Activated CD4-positive, alpha-beta T cell treated with anti-CD3 and anti-CD28 coated beads for 36 hours (primary cell): ENCODE results near the gene DHX57. TPM values are rescaled to one million over a fixed set of nuclear protein-coding genes. Genes with fewer than 3 reads are reported as not detected.
"Not testable (repeated sequence)": the region's sequence is repeated elsewhere in the genome, so short reads cannot be mapped to it uniquely, and the experiment has no call there.

ENCODE experiments used
- ATAC-seq: fragments of 200-7000 bp; cut with Tn5 transposase; one replicate; pipeline ENCODE4 v1.10.0; 2021; ENCODE audit warnings: mild to moderate bottlenecking, moderate library complexity
- CTCF ChIA-PET: fragments of 350-600 bp; sonication (Branson Sonifier 250); formaldehyde crosslinking; loops from one replicate; lab custom pipeline; 2021; ENCODE audit warnings: antibody characterized with exemption; lab: Charles Lee
- POLR2A ChIA-PET: fragments of 350-600 bp; sonication (Branson Sonifier 250); formaldehyde crosslinking; loops from one replicate; lab custom pipeline; 2021; ENCODE audit warnings: antibody characterized with exemption, inconsistent platforms; lab: Charles Lee
- DNase-seq: peaks from one replicate; pipeline ENCODE4 v3.0.0-alpha.2; 2020
- H3K27ac Mint-ChIP-seq: one replicate; pipeline ENCODE4 v1.8.0; 2021; ENCODE audit warnings: mixed read lengths
- H3K27me3 Mint-ChIP-seq: one replicate; pipeline ENCODE4 v1.8.0; 2021; ENCODE audit warnings: mixed read lengths
- H3K36me3 Mint-ChIP-seq: one replicate; pipeline ENCODE4 v1.8.0; 2021; ENCODE audit warnings: low read depth, mixed read lengths
- H3K4me1 Mint-ChIP-seq: one replicate; pipeline ENCODE4 v1.8.0; 2021; ENCODE audit warnings: mixed read lengths
- H3K4me3 Mint-ChIP-seq: one replicate; pipeline ENCODE4 v1.8.0; 2021; ENCODE audit warnings: mild to moderate bottlenecking, moderate library complexity, mixed read lengths
- H3K9me3 Mint-ChIP-seq: one replicate; pipeline ENCODE4 v1.8.0; 2021; ENCODE audit warnings: low read depth, mixed read lengths
- intact Hi-C, 2 experiments: fragments of 100-400 bp; cut with DNase I in 1 of 2; cut with micrococcal nuclease in 1 of 2; formaldehyde crosslinking; loops; one replicate each; pipeline versions ENCODE4 v1.14.2 to v1.15.1; 2022 to 2024; cut with DNase I, micrococcal nuclease
- total RNA-seq, 2 experiments: library from RNA; stranded (reverse); gene quantifications; one replicate each; pipeline ENCODE4 v1.2.3, GENCODE V29; 2021

DHX57 gene
- total RNA-seq, 2 experiments from 2014 or later: 14.0 to 20.3 TPM

DNA sequence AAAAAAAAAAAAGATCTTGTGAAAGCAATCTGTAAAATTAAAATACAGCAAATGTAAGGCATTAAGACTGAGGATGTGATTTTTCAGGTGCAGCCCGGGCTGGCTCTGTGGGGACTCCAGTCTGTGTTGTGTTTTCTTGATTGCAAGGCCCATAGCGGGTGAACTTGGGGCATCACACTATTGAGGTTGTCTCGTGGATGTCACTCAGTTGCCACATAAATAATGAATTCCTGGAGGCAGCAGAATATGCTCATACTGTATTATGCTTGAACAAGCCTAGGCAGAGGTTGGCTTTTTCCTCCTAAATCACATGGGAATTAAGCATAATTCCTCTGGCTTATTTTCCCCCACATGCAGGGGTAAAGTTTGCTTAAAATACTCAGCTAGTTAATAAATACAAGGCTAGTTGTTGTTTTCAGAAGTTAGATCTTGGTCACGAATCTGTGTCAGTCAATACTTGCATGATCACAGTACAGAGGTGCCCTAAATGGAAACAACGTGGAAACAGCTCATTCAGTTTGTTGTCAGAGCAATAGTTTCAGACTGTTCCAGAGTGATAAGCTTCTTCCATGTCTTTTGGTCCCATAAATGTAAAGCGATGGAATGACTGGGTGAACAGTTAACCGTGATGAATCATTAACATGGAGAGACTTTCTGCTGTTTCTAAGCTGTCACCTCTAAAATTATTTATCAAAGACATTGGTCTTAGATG, 81.3 kb downstream of the DHX57 start:
- no peak overlapping the region for H3K4me3 Mint-ChIP-seq
- H3K27me3 Mint-ChIP-seq: no peaks in the 10 kb centered on the region
- POLR2A ChIA-PET: no interaction called here
- no peaks in the 10 kb centered on the region for H3K4me1 Mint-ChIP-seq
- H3K9me3 Mint-ChIP-seq: no peaks in the 10 kb centered on the region
- ATAC-seq (no peak), DNase-seq (no peak)
- H3K27ac Mint-ChIP-seq: no peak overlapping the region
- intact Hi-C loops: no loop called here
- H3K36me3 Mint-ChIP-seq: peaks cover 9% of the 10 kb centered on the region
- CTCF ChIA-PET: no interaction called here

DNA sequence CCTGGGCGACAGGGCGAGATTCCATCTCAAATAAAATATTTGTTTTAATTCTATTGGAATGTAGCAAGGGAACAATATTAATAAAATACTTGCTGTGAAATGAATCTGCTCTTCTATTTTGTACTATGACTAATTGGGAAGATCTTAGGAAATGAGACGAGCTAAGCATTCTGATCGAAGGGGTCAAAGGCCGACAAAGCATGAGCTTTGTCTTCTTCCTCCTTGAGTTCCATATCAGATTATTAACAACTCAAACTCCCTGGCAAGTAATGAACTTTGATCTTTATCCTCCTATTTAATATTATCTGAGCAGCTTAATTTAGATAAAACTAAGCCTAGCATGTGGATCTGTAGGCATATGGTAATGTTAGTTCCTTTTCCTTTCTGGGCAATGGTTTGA, 82.2 kb downstream of the DHX57 start:
- ChIA-PET CTCF (no interaction called here), POLR2A (no interaction called here)
- intact Hi-C loops: no loop called here
- Mint-ChIP-seq H3K9me3 (no peaks in the 10 kb centered on the region), H3K36me3 (peaks cover 9% of the 10 kb centered on the region), H3K4me3 (no peak overlapping the region), H3K27ac (no peak overlapping the region), H3K4me1 (no peaks in the 10 kb centered on the region), H3K27me3 (no peaks in the 10 kb centered on the region)
- ATAC-seq (no peak), DNase-seq (no peak)

- Mint-ChIP-seq H3K4me3 (no peak overlapping the region), H3K9me3 (no peaks in the 10 kb centered on the region), H3K4me1 (no peaks in the 10 kb centered on the region), H3K27me3 (no peaks in the 10 kb centered on the region), H3K36me3 (peaks cover 4% of the 10 kb centered on the region), H3K27ac (no peak overlapping the region)
- POLR2A ChIA-PET: no interaction called here
- intact Hi-C loops: no loop called here
- CTCF ChIA-PET: no interaction called here
- DNase-seq (no peak), ATAC-seq (no peak)
Observed at GRCh38 chr2:38792751-38793150, 83.0 kb downstream of the DHX57 start.

GRCh38 chr2:38792321-38792720, 83.4 kb downstream of the DHX57 start:
- intact Hi-C loops, H3K4me3 Mint-ChIP-seq, H3K27ac Mint-ChIP-seq, H3K4me1 Mint-ChIP-seq, POLR2A ChIA-PET, H3K36me3 Mint-ChIP-seq, ATAC-seq, DNase-seq, CTCF ChIA-PET, H3K9me3 Mint-ChIP-seq, H3K27me3 Mint-ChIP-seq: not testable (repeated sequence)

DNA sequence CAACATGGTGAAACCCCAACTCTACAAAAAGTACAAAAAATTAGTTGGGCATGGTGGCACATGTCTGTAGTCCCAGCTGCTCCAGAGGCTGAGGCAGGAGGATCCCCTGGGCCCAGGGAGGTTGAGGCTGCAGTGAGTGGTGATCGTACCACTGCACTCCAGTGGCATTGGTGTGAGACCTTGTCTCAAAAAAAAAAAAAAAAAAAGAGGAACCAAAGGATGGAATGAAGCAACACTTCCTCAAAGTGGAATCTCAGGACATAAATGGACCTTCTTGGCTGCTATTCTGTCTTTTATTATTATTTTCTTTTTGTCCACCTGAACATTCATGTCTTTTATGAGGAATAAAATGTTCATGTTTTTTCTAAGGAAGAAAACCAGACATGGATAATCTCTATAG, 84.0 kb downstream of the DHX57 start:
- Mint-ChIP-seq H3K27ac (no peak overlapping the region), H3K4me3 (no peak overlapping the region), H3K27me3 (no peaks in the 10 kb centered on the region), H3K36me3 (no peaks in the 10 kb centered on the region), H3K9me3 (no peaks in the 10 kb centered on the region), H3K4me1 (no peaks in the 10 kb centered on the region)
- ChIA-PET CTCF (no interaction called here), POLR2A (no interaction called here)
- no peak for ATAC-seq
- intact Hi-C loops: no loop called here
- no peak for DNase-seq

- Mint-ChIP-seq H3K4me1 (no peaks in the 10 kb centered on the region), H3K9me3 (no peaks in the 10 kb centered on the region), H3K27me3 (no peaks in the 10 kb centered on the region), H3K27ac (no peak overlapping the region), H3K4me3 (no peak overlapping the region), H3K36me3 (no peaks in the 10 kb centered on the region)
- no peak for DNase-seq
- ATAC-seq: no peak
- intact Hi-C loops: no loop called here
- CTCF ChIA-PET: no interaction called here
- POLR2A ChIA-PET: no interaction called here
Observed at GRCh38 chr2:38789691-38790090, 86.0 kb downstream of the DHX57 start.

DNA sequence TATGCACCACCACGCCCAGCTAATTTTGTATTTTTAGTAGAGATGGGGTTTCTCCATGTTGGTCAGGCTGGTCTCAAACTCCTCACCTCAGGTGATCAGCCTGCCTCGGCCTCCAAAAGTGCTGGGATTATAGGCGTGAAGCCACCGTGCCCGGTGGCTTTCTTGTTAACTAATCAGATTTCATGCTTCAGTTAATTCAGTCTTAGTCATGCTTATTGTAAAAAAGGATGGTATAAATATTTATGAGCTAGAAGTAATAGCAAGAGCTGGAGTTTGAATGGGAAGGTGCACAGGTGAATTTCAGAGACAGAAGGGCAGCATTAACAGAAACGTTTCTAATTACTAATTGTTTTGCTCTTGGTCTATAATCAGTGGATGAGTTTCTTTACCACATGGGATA, 87.4 kb downstream of the DHX57 start:
- DNase-seq (no peak), ATAC-seq (no peak)
- no peaks in the 10 kb centered on the region for H3K9me3 Mint-ChIP-seq
- H3K27me3 Mint-ChIP-seq: no peaks in the 10 kb centered on the region
- ChIA-PET POLR2A (no interaction called here), CTCF (no interaction called here)
- intact Hi-C loops: no loop called here
- H3K4me3 Mint-ChIP-seq: no peak overlapping the region
- no peak overlapping the region for H3K27ac Mint-ChIP-seq
- no peaks in the 10 kb centered on the region for H3K4me1 Mint-ChIP-seq
- H3K36me3 Mint-ChIP-seq: no peaks in the 10 kb centered on the region

GRCh38 chr2:38783586-38783985, 92.1 kb downstream of the DHX57 start:
- intact Hi-C loops: no loop called here
- no peak overlapping the region for H3K27ac Mint-ChIP-seq
- POLR2A ChIA-PET: interaction anchor here (0.7 to 1.2 kb wide), 2 partner anchors 11 to 32 kb away, joined by 4 to 10 read pairs; partner anchors contain the start of gene SRSF7
- no peak overlapping the region for H3K4me3 Mint-ChIP-seq
- H3K4me1 Mint-ChIP-seq: peaks cover 7% of the 10 kb centered on the region
- no peak for ATAC-seq
- H3K9me3 Mint-ChIP-seq: no peaks in the 10 kb centered on the region
- peaks cover 21% of the 10 kb centered on the region for H3K36me3 Mint-ChIP-seq
- no peaks in the 10 kb centered on the region for H3K27me3 Mint-ChIP-seq
- CTCF ChIA-PET: interaction anchor here (1.0 kb wide), 1 partner anchor 43 kb away, joined by 4 read pairs; no protein-coding TSS in a partner anchor
- DNase-seq: no peak

DNA sequence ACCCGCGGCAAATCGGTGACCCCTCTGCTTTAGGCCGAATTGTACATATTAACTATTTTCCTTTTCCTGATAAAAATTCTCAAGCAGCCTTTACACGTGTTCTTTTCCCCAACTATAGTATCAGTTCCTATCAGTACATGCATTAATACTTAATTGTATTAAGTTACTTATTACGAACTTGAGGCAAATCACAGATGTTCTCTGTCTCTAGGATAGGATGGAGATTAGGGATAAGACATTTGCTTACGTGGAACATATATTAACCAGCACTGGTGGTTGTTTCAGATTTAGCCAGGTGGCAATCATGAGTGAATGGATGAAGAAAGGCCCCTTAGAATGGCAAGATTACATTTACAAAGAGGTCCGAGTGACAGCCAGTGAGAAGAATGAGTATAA, 97.0 kb downstream of the DHX57 start:
- ATAC-seq: no peak
- no peak for DNase-seq
- Mint-ChIP-seq H3K9me3 (no peaks in the 10 kb centered on the region), H3K4me3 (peak overlapping the region; percentile 97), H3K27ac (peak overlapping the region; percentile 95), H3K4me1 (peaks cover 7% of the 10 kb centered on the region), H3K36me3 (peaks cover 24% of the 10 kb centered on the region), H3K27me3 (peaks cover 13% of the 10 kb centered on the region)
- ChIA-PET POLR2A (interaction anchor here (1.0 kb wide), 1 partner anchor 27 kb away, joined by 7 read pairs; the partner anchor contains the start of gene SRSF7), CTCF (interaction anchor here (0.6 kb wide), 1 partner anchor 42 kb away, joined by 7 read pairs; no protein-coding TSS in a partner anchor)
- intact Hi-C loops: loop anchor here (1.0 to 10.0 kb wide), 8 partner anchors 27 to 656 kb away; partner anchors contain the start of genes SRSF7 (in 2 of the 2), ATL2 (in 1 of the 2), DHX57 (in 1 of the 2) and MAP4K3 (in 1 of the 2)

- ATAC-seq (no peak), DNase-seq (no peak)
- H3K27me3 Mint-ChIP-seq: peaks cover 13% of the 10 kb centered on the region
- no peak overlapping the region for H3K27ac Mint-ChIP-seq
- intact Hi-C loops: loop anchor here in 1 of 2 experiments (10.0 kb wide), 1 partner anchor 658 kb away; the partner anchor contains the start of gene MAP4K3
- CTCF ChIA-PET: interaction anchor here (0.6 to 0.9 kb wide), 3 partner anchors 10 to 195 kb away, joined by 3 to 5 read pairs (median 3); no protein-coding TSS in a partner anchor
- peaks cover 4% of the 10 kb centered on the region for H3K4me1 Mint-ChIP-seq
- no peaks in the 10 kb centered on the region for H3K9me3 Mint-ChIP-seq
- POLR2A ChIA-PET: interaction anchor here (3.1 kb wide), 1 partner anchor 25 kb away, joined by 17 read pairs; the partner anchor contains the start of gene SRSF7
- no peak overlapping the region for H3K4me3 Mint-ChIP-seq
- H3K36me3 Mint-ChIP-seq: peaks cover 16% of the 10 kb centered on the region
Observed at GRCh38 chr2:38776531-38776930, 99.2 kb downstream of the DHX57 start.

GRCh38 chr2:38775921-38776225, 99.9 kb downstream of the DHX57 start:
- H3K4me3 Mint-ChIP-seq: no peak overlapping the region
- H3K4me1 Mint-ChIP-seq: peaks cover 3% of the 10 kb centered on the region
- H3K9me3 Mint-ChIP-seq: no peaks in the 10 kb centered on the region
- POLR2A ChIA-PET: interaction anchor here (3.1 kb wide), 1 partner anchor 25 kb away, joined by 17 read pairs; the partner anchor contains the start of gene SRSF7
- ATAC-seq (no peak), DNase-seq (no peak)
- CTCF ChIA-PET: interaction anchor here (0.6 to 1.0 kb wide), 4 partner anchors 11 to 194 kb away, joined by 3 to 5 read pairs (median 3); partner anchors contain the start of gene GALM
- peaks cover 13% of the 10 kb centered on the region for H3K27me3 Mint-ChIP-seq
- no peak overlapping the region for H3K27ac Mint-ChIP-seq
- intact Hi-C loops: loop anchor here in 1 of 2 experiments (10.0 kb wide), 1 partner anchor 659 kb away; the partner anchor contains the start of gene MAP4K3
- peaks cover 9% of the 10 kb centered on the region for H3K36me3 Mint-ChIP-seq
